IMR-90 (cell line): Measurements from ENCODE around the gene CAMK2B. TPM values are rescaled to one million over a fixed set of nuclear protein-coding genes. Genes with fewer than 3 reads are reported as not detected.

Experiments
- ATAC-seq: fragments of 200-7000 bp; cut with Tn5 transposase; 2 replicates; pipeline ENCODE4 v1.9.1; 2020; ENCODE audit warnings: low read depth, mild to moderate bottlenecking, moderate library complexity
- BruUV-seq: library from RNA; stranded (reverse); fragments of 400-500 nt; replicated peaks from 2 replicates; lab custom pipeline; 2021; lab: Mats Ljungman, UMichigan
- CTCF ChIA-PET: fragments of 300-600 bp; formaldehyde crosslinking; extraction: SDS; loops from one replicate; lab custom pipeline; 2021; ENCODE audit warnings: antibody characterized with exemption; lab: Yijun Ruan, JAX
- POLR2A ChIA-PET: fragments of 300-600 bp; sonication (Branson Sonifier 250); formaldehyde crosslinking; loops from one replicate; lab custom pipeline; 2022; ENCODE audit warnings: antibody characterized with exemption; ENCODE audit not compliant: unreplicated experiment; lab: Charles Lee
- DNase-seq: peaks from one replicate; pipeline ENCODE4 v3.0.0; 2013
- H2AFZ ChIP-seq: replicated peaks from 2 replicates; pipeline ENCODE3; 2013; ENCODE audit warnings: low read length, mild to moderate bottlenecking; ENCODE audit not compliant: poor library complexity
- H2AK5ac ChIP-seq: 2 replicates; pipeline ENCODE4 v1.6.1; 2013; ENCODE audit warnings: low read depth, low read length, inconsistent platforms
- H2AK9ac ChIP-seq: replicated peaks from 2 replicates; pipeline ENCODE3; 2013; ENCODE audit warnings: mild to moderate bottlenecking, low read depth, low read length, moderate library complexity; ENCODE audit not compliant: poor library complexity
- H2BK120ac ChIP-seq: 2 replicates; pipeline ENCODE4 v1.6.1; 2013; ENCODE audit warnings: low read depth, low read length, inconsistent platforms
- H2BK15ac ChIP-seq: 3 replicates; pipeline ENCODE4 v1.6.1; 2013; ENCODE audit warnings: low read depth, low read length, inconsistent platforms
- H2BK20ac ChIP-seq: 2 replicates; pipeline ENCODE4 v1.6.1; 2013; ENCODE audit warnings: low read depth, mild to moderate bottlenecking, inconsistent platforms, low read length, moderate library complexity
- H2BK5ac ChIP-seq: 2 replicates; pipeline ENCODE4 v1.6.1; 2013; ENCODE audit warnings: mild to moderate bottlenecking, low read depth, low read length, inconsistent platforms; ENCODE audit not compliant: poor library complexity, severe bottlenecking
- H3K14ac ChIP-seq: replicated peaks from 2 replicates; pipeline ENCODE4 v1.6.1; 2013; ENCODE audit warnings: low read depth, low read length, inconsistent platforms
- H3K18ac ChIP-seq: 2 replicates; pipeline ENCODE4 v1.6.1; 2013; ENCODE audit warnings: low read depth, low read length, control low read depth
- H3K23ac ChIP-seq: 2 replicates; pipeline ENCODE4 v1.6.1; 2013; ENCODE audit warnings: low read depth, low read length, inconsistent platforms
- H3K27ac ChIP-seq: 2 replicates; pipeline ENCODE4 v1.5.1; 2013; ENCODE audit warnings: mild to moderate bottlenecking, control low read depth, low read length; ENCODE audit not compliant: insufficient read depth
- H3K27me3 ChIP-seq: 2 replicates; pipeline ENCODE4 v1.6.1; 2013; ENCODE audit warnings: low read length; ENCODE audit not compliant: control insufficient read depth, insufficient read depth
- H3K36me3 ChIP-seq: 2 replicates; pipeline ENCODE4 v1.6.1; 2013; ENCODE audit warnings: low read length, mixed read lengths; ENCODE audit not compliant: control insufficient read depth, insufficient read depth
- H3K4ac ChIP-seq: 2 replicates; pipeline ENCODE4 v1.6.1; 2013; ENCODE audit warnings: low read depth, low read length, inconsistent platforms
- H3K4me1 ChIP-seq: 2 replicates; pipeline ENCODE4 v1.6.1; 2013; ENCODE audit warnings: low read length, mixed read lengths; ENCODE audit not compliant: control insufficient read depth, insufficient read depth
- H3K4me2 ChIP-seq: 2 replicates; pipeline ENCODE4 v1.6.1; 2013; ENCODE audit warnings: low read depth, mild to moderate bottlenecking, control low read depth, low read length, moderate library complexity
- H3K4me3 ChIP-seq: 2 replicates; pipeline ENCODE4 v1.5.1; 2013; ENCODE audit warnings: low read depth, mild to moderate bottlenecking, control low read depth, low read length, moderate library complexity; ENCODE audit not compliant: insufficient read depth
- H3K56ac ChIP-seq: 2 replicates; pipeline ENCODE4 v1.6.1; 2013; ENCODE audit warnings: low read length, inconsistent platforms; ENCODE audit not compliant: insufficient read depth; ENCODE audit errors: extremely low read depth
- H3K79me1 ChIP-seq, 2 experiments: 2 replicates each; pipeline ENCODE4 v1.6.1; 2013; ENCODE audit warnings: low read length in 2 of 2, inconsistent platforms in 1 of 2, low read depth in 1 of 2
- H3K9ac ChIP-seq: 2 replicates; pipeline ENCODE4 v1.6.1; 2013; ENCODE audit warnings: low read depth, low read length, control low read depth
- H3K9me1 ChIP-seq: 2 replicates; pipeline ENCODE4 v1.6.1; 2013; ENCODE audit warnings: low read length, inconsistent platforms; ENCODE audit not compliant: insufficient read depth
- H3K9me3 ChIP-seq: 2 replicates; pipeline ENCODE4 v1.6.1; 2013; ENCODE audit warnings: low read length; ENCODE audit not compliant: control insufficient read depth, insufficient read depth
- H4K20me1 ChIP-seq: 2 replicates; pipeline ENCODE4 v1.6.1; 2013; ENCODE audit warnings: low read length, inconsistent platforms; ENCODE audit not compliant: insufficient read depth
- H4K5ac ChIP-seq: 2 replicates; pipeline ENCODE4 v1.6.1; 2013; ENCODE audit warnings: mild to moderate bottlenecking, low read depth, low read length, control low read depth
- H4K8ac ChIP-seq, 2 experiments: 2 replicates each; pipeline ENCODE4 v1.6.1; 2013; ENCODE audit warnings: low read depth in 2 of 2, low read length in 2 of 2, control low read depth in 1 of 2, inconsistent platforms in 1 of 2
- H4K91ac ChIP-seq: 2 replicates; pipeline ENCODE4 v1.6.1; 2013; ENCODE audit warnings: low read depth, low read length, inconsistent platforms; ENCODE audit not compliant: insufficient read depth
- BHLHE40 ChIP-seq: fragments of 150-350 bp; IDR thresholded peaks from 2 replicates; pipeline ENCODE4 v1.6.1; 2016; ENCODE audit warnings: mild to moderate bottlenecking, low read depth, low read length
- CEBPB ChIP-seq: IDR thresholded peaks from 2 replicates; pipeline ENCODE4 v1.6.1; 2012; ENCODE audit warnings: low read depth, low read length, improper control_type of control experiment
- CHD1 ChIP-seq: IDR thresholded peaks from 2 replicates; pipeline ENCODE4 v1.6.1; 2012; ENCODE audit warnings: low read depth, low read length, improper control_type of control experiment
- CTCF ChIP-seq: conservative IDR thresholded peaks from 2 replicates; pipeline ENCODE4 v1.5.1; 2012; ENCODE audit warnings: mild to moderate bottlenecking, low read depth, low read length, improper control_type of control experiment
- ELK1 ChIP-seq: fragments of 150-350 bp; IDR thresholded peaks from 2 replicates; pipeline ENCODE4 v1.6.1; 2016; ENCODE audit warnings: low read depth, mild to moderate bottlenecking, low read length, moderate library complexity, borderline replicate concordance
- FOS ChIP-seq: fragments of 150-350 bp; IDR thresholded peaks from 2 replicates; pipeline ENCODE4 v1.6.1; 2016; ENCODE audit warnings: low read depth, low read length
- MAFK ChIP-seq: IDR thresholded peaks from 2 replicates; pipeline ENCODE4 v1.6.1; 2012; ENCODE audit warnings: low read depth, low read length, improper control_type of control experiment
- MAZ ChIP-seq: IDR thresholded peaks from 2 replicates; pipeline ENCODE4 v1.6.1; 2012; ENCODE audit warnings: low read depth, mild to moderate bottlenecking, low read length, improper control_type of control experiment, moderate library complexity, borderline replicate concordance
- MXI1 ChIP-seq: IDR thresholded peaks from 2 replicates; pipeline ENCODE4 v1.6.1; 2012; ENCODE audit warnings: low read depth, mild to moderate bottlenecking, low read length, moderate library complexity, borderline replicate concordance
- NFE2L2 ChIP-seq: fragments of 150-350 bp; IDR thresholded peaks from 2 replicates; pipeline ENCODE4 v1.6.1; 2016; ENCODE audit warnings: low read depth, mild to moderate bottlenecking, low read length
- POLR2A ChIP-seq: IDR thresholded peaks from 2 replicates; pipeline ENCODE4 v1.6.1; 2012; ENCODE audit warnings: mild to moderate bottlenecking, low read depth, low read length
- RAD21 ChIP-seq: IDR thresholded peaks from 2 replicates; pipeline ENCODE4 v1.6.1; 2012; ENCODE audit warnings: low read length, improper control_type of control experiment
- RCOR1 ChIP-seq: IDR thresholded peaks from 2 replicates; pipeline ENCODE4 v1.6.1; 2012; ENCODE audit warnings: mild to moderate bottlenecking, low read length, improper control_type of control experiment; ENCODE audit not compliant: insufficient replicate concordance
- RFX5 ChIP-seq: IDR thresholded peaks from 2 replicates; pipeline ENCODE4 v1.8.0; 2012; ENCODE audit warnings: low read depth, mild to moderate bottlenecking, low read length, moderate library complexity
- USF2 ChIP-seq: fragments of 150-350 bp; IDR thresholded peaks from 2 replicates; pipeline ENCODE4 v1.6.1; 2017; ENCODE audit warnings: mild to moderate bottlenecking, antibody characterized with exemption, low read length, low read depth
- WGBS, 2 experiments: methylation state at CpG; one replicate each; pipeline versions ENCODE4 v1.1.5 to v1.1.7; 2013; ENCODE audit warnings: missing lambda C conversion rate in 2 of 2; ENCODE audit not compliant: insufficient read length in 1 of 2; ENCODE audit errors: extremely low coverage in 2 of 2; 5-methylcytosine and 5-hydroxymethylcytosine counted together
- dilution Hi-C: fragments of 300-500 bp; cut with HindIII; formaldehyde crosslinking; loops from one replicate; pipeline ENCODE4 v1.14.3; 2018; ENCODE audit warnings: low sequenced_read_pairs; ENCODE audit not compliant: unreplicated experiment
- in situ Hi-C: fragments of 300-500 bp; cut with MboI; formaldehyde crosslinking; loops from 3 replicates; pipeline ENCODE4 v1.14.3; 2019; ENCODE audit warnings: low sequenced_read_pairs, inconsistent platforms, mixed read lengths
- intact Hi-C: fragments of 100-400 bp; cut with micrococcal nuclease; formaldehyde crosslinking; loops from 2 replicates; pipeline ENCODE4 v1.10.0; 2022
- polyA plus RNA-seq, 3 experiments: library from polyadenylated mRNA; depleted of rRNA; stranded (reverse); fragments of >200 nt; gene quantifications; 2 replicates each; pipeline ENCODE4 v1.2.3, GENCODE V29; 2012; ENCODE audit warnings: low replicate concordance in 1 of 3
- total RNA-seq: library from RNA; depleted of rRNA; stranded (reverse); fragments of >200 nt; gene quantifications from 2 replicates; pipeline ENCODE4 v1.2.3, GENCODE V29; 2012

CAMK2B gene
- total and polyA plus RNA-seq, 2 of the 4 experiments (the other 2 are of a cell fraction): 0.18 to 0.36 TPM

GRCh38 chr7:44307905-44308595, 17.3 kb downstream of the CAMK2B start:
- H4K91ac ChIP-seq: no peak overlapping the region
- DNase-seq (no peak), ATAC-seq (no peak)
- no peaks in the 10 kb centered on the region for H4K20me1 ChIP-seq
- H4K8ac ChIP-seq: no peak overlapping the region
- H2BK20ac ChIP-seq: no peak overlapping the region
- H2BK120ac ChIP-seq: no peak overlapping the region
- H2BK5ac ChIP-seq: no peak overlapping the region
- no peak overlapping the region for H3K23ac ChIP-seq
- no peak overlapping the region for H2AK9ac ChIP-seq
- dilution Hi-C loops: no loop called here
- no peak overlapping the region for H4K5ac ChIP-seq
- no peaks in the 10 kb centered on the region for H3K9me1 ChIP-seq
- no peak overlapping the region for H3K4ac ChIP-seq
- H3K79me1 ChIP-seq: no peaks in the 10 kb centered on the region
- no TSS peak for BruUV-seq
- H3K4me2 ChIP-seq: no peak overlapping the region
- POLR2A ChIA-PET: no interaction called here
- H3K9me3 ChIP-seq: no peaks in the 10 kb centered on the region
- CTCF ChIA-PET: interaction anchor here (0.7 to 1.1 kb wide), 2 partner anchors 68 to 241 kb away, joined by 3 to 4 read pairs; no protein-coding TSS in a partner anchor
- no peak overlapping the region for H2AK5ac ChIP-seq
- no peak overlapping the region for H3K56ac ChIP-seq
- H3K18ac ChIP-seq: no peak overlapping the region
- WGBS, 2 experiments: 100% methylated on average over 1 of the region's 8 CpGs; no CpG with 5 or more reads in 1 of the 2 experiments
- H3K36me3 ChIP-seq: no peaks in the 10 kb centered on the region
- no peak overlapping the region for H2AFZ ChIP-seq
- intact Hi-C loops: loop anchor here (1.0 kb wide), 1 partner anchor 67 kb away; no protein-coding TSS in a partner anchor
- H3K4me3 ChIP-seq: no peak overlapping the region
- no peak overlapping the region for H2BK15ac ChIP-seq
- no peak overlapping the region for H3K9ac ChIP-seq
- in situ Hi-C loops: no loop called here
- no peak overlapping the region for H3K27ac ChIP-seq
- peaks cover 16% of the 10 kb centered on the region for H3K27me3 ChIP-seq
- H3K14ac ChIP-seq: no peak overlapping the region
- H3K4me1 ChIP-seq: 0 out of 2 replicates have a peak, but pooled peaks cover 1% of the 10 kb centered on the region
- TF ChIP-seq RCOR1 (no peak), MAZ (no peak), CHD1 (no peak), CEBPB (no peak), BHLHE40 (no peak), FOS (no peak), NFE2L2 (no peak), CTCF (no peak), USF2 (no peak), MAFK (no peak), RAD21 (no peak), POLR2A (no peak), MXI1 (no peak), RFX5 (no peak), ELK1 (no peak)
